DMS53 (cell line): ENCODE measurements around the gene HSD17B11.
"Not testable (repeated sequence)": the region's sequence is repeated elsewhere in the genome, so short reads cannot be mapped to it uniquely, and the experiment has no call there.

Experiments used
- DNase-seq: peaks from one replicate; lab custom pipeline; 2025; lab: John Stamatoyannopoulos, UW

HSD17B11 gene

DNA sequence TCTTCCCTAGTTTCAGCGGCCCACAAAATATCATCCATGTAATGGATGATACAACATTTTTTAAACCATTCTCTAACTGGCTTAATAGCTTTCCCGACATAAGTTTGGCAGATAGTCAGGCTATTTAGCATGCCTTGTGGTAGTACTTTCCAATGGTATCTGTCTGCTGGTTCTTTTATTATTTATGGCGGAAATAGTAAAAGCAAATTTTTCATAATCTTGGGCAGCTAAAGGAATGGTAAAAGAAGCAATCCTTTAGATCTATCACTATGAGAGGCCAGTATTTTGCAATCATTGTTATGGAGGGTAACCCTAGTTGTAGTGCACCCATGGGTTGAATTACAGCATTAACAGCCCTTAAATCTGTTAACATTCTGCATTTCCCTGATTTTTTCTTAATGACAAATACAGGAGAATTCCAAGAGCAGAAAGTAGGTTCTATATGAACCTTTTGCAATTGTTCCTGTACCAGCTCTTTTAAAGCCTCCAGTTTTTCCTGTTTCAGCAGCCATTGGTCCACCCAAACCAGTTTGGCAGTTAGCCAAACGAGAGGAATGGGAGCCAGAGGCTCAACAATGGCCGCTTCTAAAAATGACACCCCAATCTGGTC is 14.3 kb upstream of the HSD17B11 start:
- DNase-seq, result no peak

DNA sequence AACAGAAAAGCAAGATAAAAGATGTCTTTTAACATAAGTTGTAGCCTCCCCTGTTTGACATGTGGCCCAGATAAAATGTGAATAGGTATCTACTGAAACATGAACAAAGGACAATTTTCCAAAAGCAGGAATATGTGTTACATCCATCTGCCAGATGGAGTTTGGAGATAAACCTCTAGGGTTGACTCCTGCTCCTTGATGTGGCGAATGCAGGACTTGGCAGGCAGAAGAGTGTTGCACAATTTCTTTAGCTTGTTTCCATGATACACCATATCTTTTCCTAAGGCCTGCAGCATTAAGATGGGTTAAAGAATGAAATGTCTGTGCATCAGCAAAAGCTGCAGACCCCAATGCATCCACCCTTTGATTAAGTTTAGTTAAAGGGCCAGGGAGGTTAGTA is 12.7 kb upstream of the HSD17B11 start:
- not testable (repeated sequence) for DNase-seq

DNA sequence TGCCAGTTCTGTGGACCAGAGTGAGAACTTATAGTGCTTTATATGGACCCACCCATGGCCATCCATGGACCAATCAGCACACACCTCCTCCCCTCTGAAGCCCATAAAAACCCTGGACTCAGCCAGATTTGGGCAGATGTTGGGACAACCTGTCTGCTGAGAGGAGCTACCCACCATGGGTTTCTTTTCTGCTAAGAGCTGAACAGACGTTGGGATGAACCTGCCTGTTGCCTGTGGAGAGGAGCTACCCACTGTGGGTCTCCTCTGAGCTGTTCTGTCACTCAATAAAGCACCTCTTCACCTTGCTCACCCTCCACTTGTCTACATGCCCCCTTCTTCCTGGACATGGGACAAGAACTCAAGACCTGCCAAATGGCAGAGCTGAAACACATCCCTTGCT is 9.0 kb upstream of the HSD17B11 start:
- no peak for DNase-seq

DNA sequence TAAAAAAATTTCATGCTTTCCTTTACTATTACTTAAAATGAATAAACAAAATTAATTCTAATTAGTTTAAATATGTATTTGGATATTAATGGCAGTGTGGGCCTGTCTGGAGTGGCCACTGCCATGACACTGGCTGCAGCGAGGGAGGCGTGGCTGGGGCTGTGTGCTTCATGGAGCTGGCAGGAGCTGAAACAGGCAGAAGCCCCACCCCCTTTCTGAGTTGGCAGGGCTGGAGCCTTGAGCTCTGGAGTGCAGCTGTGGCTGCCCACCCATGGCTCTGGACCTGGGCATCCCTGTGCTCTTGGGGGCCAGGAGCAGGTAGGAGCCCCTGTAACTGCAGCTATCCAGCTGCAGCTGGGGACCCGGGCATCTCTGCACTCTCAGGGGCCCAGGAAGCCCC is 8.2 kb upstream of the HSD17B11 start:
- DNase-seq, result no peak

GRCh38 chr4:87395851-87396250 is 4.9 kb upstream of the HSD17B11 start:
- DNase-seq, result not testable (repeated sequence)

- DNase-seq, result not testable (repeated sequence)
Observed at GRCh38 chr4:87395073-87395472, 4.1 kb upstream of the HSD17B11 start.

DNA sequence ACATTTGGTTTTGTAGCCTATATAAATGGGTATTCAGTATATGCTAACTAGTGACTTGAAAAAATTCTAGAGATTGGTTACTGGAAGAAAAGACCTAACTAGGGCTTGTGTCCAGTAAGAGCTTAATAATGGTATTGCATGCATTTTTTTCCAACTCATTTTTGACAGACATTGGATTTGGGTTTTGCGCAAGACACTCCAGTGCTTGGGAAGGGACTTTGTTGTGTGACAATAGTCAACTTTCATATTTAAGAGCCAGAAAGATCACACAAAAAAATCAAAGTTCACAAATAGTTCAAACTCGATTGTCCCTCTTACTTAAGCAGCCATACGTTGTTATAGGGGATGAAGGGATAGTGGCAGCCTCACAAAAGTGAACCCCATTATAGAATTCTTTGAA is 1.2 kb upstream of the HSD17B11 start:
- DNase-seq, result no peak

DNA sequence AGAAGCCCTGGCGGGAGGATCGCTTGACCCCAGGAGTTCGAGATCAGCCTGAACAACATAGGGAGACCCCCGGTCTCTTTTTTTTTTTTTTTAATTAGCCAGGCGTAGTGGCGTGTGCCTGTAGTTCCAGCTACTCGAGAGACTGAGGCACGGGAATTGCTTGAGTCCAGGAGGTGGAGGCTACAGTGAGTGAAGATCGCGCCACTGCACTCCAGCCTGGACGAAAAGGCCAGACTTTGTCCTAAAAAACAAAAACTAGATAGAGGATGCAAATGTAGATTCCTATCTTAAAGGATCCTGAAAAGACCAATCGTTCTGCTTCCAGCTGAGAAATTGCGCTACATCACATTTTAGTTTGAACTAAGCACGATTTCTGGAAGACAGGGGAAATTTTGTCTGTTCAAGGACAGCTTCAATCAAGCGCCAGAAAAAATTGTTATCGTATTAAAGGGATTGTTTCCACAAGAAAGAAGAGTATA is 627 bp upstream of the HSD17B11 start:
- no peak for DNase-seq

- peak; percentile 64 for DNase-seq
Observed at GRCh38 chr4:87390551-87390890, 467 bp downstream of the HSD17B11 start.

GRCh38 chr4:87390055-87390454 is 933 bp downstream of the HSD17B11 start:
- peak; percentile 16 for DNase-seq

- no peak for DNase-seq
Observed at GRCh38 chr4:87388901-87389300, 2.1 kb downstream of the HSD17B11 start.

- no peak for DNase-seq
Observed at GRCh38 chr4:87387237-87387636, 3.8 kb downstream of the HSD17B11 start.

DNA sequence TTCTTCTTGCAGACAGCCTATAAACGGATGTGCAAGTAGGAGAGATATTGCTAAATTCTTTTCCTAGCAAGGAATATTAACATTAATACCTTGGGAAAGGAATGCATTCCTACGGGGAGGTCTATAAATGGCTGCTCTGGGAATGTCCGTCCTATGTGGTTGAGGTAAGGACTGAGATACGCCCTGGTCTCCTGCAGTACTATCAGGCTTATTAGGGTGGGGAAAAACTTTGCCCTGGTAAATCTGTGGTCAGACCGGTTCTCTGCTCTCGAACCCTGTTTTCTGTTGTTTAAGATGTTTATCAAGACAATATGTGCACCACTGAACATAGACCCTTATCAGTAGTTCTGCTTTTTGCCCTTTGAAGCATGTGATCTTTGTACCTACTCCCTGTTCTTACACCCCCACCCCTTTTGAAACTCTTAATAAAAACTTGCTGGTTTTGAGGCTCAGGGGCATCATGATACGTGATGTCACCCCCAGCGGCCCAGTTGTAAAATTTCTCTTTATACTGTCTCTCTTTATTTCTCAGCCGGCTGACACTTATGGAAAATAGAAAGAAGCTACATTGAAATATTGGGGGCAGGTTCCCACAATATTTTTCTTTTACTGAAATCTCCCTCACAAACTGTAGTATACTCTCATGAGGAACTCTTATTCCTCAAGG is 6.4 kb downstream of the HSD17B11 start:
- DNase-seq, result not testable (repeated sequence)

GRCh38 chr4:87382931-87383330 is 8.1 kb downstream of the HSD17B11 start:
- no peak for DNase-seq

GRCh38 chr4:87382116-87382515 is 8.9 kb downstream of the HSD17B11 start:
- no peak for DNase-seq

DNA sequence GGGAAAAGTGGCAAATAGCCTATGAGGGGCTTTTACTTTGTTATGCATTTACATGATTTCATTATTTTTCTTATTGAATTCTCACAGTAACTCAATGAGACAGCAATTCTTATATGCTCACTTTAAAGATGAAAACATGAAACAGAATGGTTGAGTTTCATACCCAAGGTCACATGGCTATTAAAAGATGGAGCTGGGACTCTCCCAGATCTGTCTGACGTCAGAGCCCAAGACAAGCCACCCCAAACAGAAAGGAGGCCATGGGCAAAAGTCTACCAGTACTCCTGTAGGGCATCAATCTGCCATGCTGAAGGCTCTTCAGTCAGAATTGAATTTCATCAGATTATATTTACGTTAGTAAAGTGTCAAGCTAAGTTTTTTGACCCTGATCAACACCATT is 13.2 kb downstream of the HSD17B11 start:
- no peak for DNase-seq

DNA sequence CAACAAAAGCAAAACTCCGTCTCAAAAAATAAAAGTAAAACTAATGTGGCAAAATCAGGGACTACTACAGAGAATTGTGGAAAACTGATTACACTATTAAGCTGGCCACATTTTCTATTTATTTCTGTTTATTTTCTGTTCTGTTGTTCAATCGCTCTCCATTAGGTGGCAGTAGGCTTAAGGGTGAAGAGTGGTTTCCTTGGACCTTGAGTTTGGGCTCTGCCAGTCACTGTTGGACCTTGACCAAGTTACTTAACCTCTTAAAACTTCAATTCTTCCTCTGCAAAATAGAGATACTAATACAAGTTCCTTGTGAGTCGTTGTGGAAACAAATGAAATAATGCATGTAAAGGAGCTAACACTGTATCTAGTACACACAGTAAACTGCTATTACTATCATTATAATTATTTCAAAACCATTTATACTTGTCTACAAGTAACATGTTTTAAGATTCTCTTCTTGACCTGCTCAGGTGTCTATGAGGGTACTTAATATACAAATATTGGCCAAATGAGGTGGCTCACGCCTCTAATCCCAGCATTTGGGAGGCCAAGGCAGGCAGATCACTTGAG is 15.2 kb downstream of the HSD17B11 start:
- DNase-seq, result peak; percentile 57

GRCh38 chr4:87370068-87370467 is 20.9 kb downstream of the HSD17B11 start:
- DNase-seq, result no peak

- DNase-seq, result no peak
Observed at GRCh38 chr4:87366521-87367162, 24.3 kb downstream of the HSD17B11 start.

DNA sequence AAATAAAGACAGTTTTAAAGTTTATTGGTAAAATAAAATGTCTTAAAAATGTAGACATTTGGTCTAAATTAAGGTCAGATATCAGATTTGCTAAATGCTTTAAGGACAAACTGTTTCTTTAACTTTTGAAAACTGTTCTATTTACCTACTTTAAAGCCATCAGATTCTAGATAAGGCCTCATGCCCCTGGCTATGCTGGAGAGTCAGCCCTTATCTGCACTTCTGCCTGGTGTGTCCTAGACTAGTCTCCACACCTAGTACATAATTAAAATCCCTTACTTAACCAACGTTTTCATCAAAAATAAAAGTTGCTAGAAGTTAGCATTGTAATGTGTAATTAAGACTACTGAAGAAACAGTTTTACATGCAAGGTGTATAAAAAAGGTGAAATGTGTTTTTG is 25.6 kb downstream of the HSD17B11 start:
- no peak for DNase-seq

DNA sequence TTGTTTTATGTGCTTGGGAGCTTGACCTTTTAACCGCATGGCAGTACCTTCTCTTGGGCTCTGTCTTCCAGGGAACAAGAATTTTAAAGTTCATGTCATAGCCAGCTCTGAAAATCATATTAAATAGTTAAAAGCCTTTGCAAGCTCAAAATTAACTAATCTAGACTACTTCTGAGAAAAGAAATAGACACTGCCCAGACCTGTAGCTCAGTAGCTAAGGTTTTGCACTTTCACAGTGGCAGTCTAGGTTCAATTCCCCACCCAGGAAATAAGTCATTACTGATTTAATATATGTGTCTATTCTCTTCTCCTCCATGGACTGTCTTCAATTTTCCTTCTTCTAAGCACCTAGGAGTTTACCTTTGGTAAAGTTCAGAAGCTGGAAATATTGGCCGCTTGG is 27.4 kb downstream of the HSD17B11 start:
- no peak for DNase-seq

DNA sequence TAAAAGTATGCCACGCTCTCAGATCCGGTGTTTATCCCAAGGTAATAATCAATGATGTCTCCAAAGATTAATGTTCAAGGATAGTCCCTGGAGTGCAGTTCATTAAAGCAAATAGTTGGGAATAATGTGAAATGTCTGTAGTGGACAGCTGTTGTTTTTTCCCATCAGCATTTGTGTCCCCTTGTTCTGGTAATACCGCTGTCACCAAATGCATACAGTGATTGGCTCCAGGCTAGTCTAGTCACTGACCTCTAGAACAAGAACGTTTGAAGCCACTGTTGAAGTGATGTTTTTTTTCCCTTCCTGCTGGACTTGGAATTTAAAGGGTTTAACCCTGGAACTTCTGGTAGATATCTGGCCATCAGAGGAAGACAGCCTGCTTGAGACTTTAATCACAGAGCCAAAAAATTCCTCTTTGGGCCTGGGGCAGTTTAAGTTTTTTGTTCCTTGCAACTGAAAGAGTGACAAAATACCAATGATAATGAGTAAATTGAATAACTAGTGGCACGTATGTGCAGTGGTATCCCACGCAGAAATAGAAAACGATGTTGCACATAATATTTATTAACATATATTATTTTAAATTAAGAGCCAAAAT is 30.6 kb downstream of the HSD17B11 start:
- no peak for DNase-seq

GRCh38 chr4:87359258-87359657 is 31.7 kb downstream of the HSD17B11 start:
- DNase-seq, result no peak
